OCI-LY1 (cell line): ENCODE measurements around the gene BTLA.

Source experiments
- H2AFZ ChIP-seq: fragments of 200-600 bp; sonication (generic), shearing (Covaris generic); 2 replicates; pipeline ENCODE4 v1.6.0; 2014; ENCODE audit warnings: antibody characterized with exemption, mild to moderate bottlenecking, low read length
- H3F3A ChIP-seq: fragments of 200-600 bp; sonication (generic), shearing (Covaris generic); 2 replicates; pipeline ENCODE4 v1.6.0; 2014; ENCODE audit warnings: mild to moderate bottlenecking, antibody characterized with exemption, low read length, moderate library complexity; ENCODE audit not compliant: insufficient read depth
- H3K27ac ChIP-seq: fragments of 200-600 bp; sonication (generic); 2 replicates; pipeline ENCODE4 v1.5.1; 2014; ENCODE audit warnings: low read length, mixed run types, mild to moderate bottlenecking, low read depth; ENCODE audit not compliant: poor library complexity, severe bottlenecking
- H3K27me3 ChIP-seq: fragments of 200-600 bp; sonication (generic); 2 replicates; pipeline ENCODE4 v1.6.0; 2014; ENCODE audit warnings: antibody characterized with exemption, mild to moderate bottlenecking, low read length, moderate library complexity; ENCODE audit not compliant: insufficient read depth
- H3K36me3 ChIP-seq: fragments of 200-600 bp; sonication (generic); 2 replicates; pipeline ENCODE4 v1.6.1; 2014; ENCODE audit warnings: mild to moderate bottlenecking, antibody characterized with exemption, low read length, moderate library complexity, mixed read lengths; ENCODE audit not compliant: insufficient read depth
- H3K4me1 ChIP-seq: fragments of 200-600 bp; sonication (generic); 2 replicates; pipeline ENCODE4 v1.5.1; 2014; ENCODE audit warnings: mild to moderate bottlenecking, low read length, moderate library complexity; ENCODE audit not compliant: insufficient read depth, severe bottlenecking
- H3K4me2 ChIP-seq: fragments of 200-600 bp; sonication (generic), shearing (Covaris generic); 2 replicates; pipeline ENCODE4 v1.6.1; 2014; ENCODE audit warnings: low read length
- H3K4me3 ChIP-seq: fragments of 200-600 bp; sonication (generic); 2 replicates; pipeline ENCODE4 v1.5.1; 2014; ENCODE audit warnings: low read length, low read depth, mild to moderate bottlenecking, mixed read lengths; ENCODE audit not compliant: poor library complexity, severe bottlenecking
- H3K79me2 ChIP-seq: fragments of 200-600 bp; shearing (Covaris generic); 2 replicates; pipeline ENCODE4 v1.6.1; 2016; ENCODE audit warnings: mixed run types, low read length, mixed read lengths; ENCODE audit not compliant: insufficient read depth
- H3K9ac ChIP-seq: fragments of 200-600 bp; sonication (generic), shearing (Covaris generic); 2 replicates; pipeline ENCODE4 v1.6.1; 2014; ENCODE audit warnings: mild to moderate bottlenecking, low read length, mixed read lengths
- H3K9me2 ChIP-seq: fragments of 200-600 bp; sonication (generic), shearing (Covaris generic); 2 replicates; pipeline ENCODE4 v1.6.1; 2014; ENCODE audit warnings: low read depth, mild to moderate bottlenecking, low read length, mixed read lengths
- H3K9me3 ChIP-seq: fragments of 200-600 bp; shearing (Covaris generic); 2 replicates; pipeline ENCODE4 v1.6.1; 2014; ENCODE audit warnings: low read length, mixed read lengths
- H4K20me1 ChIP-seq: fragments of 200-600 bp; sonication (generic), shearing (Covaris generic); 2 replicates; pipeline ENCODE4 v1.6.0; 2016; ENCODE audit warnings: mild to moderate bottlenecking, low read length; ENCODE audit not compliant: insufficient read depth
- EZH2 ChIP-seq: fragments of 200-600 bp; sonication (generic), shearing (Covaris generic); IDR thresholded peaks from 2 replicates; pipeline ENCODE4 v1.8.0; 2017; ENCODE audit warnings: borderline replicate concordance, mixed run types, mild to moderate bottlenecking, antibody characterized with exemption, low read length, moderate library complexity, mixed read lengths
- TF ChIP-seq, protein P1 (sequence below): fragments of 200-600 bp; sonication (generic), shearing (Covaris generic); IDR thresholded peaks from 2 replicates; pipeline ENCODE4 v1.5.1; 2017; ENCODE audit warnings: mild to moderate bottlenecking, antibody characterized with exemption, low read length, moderate library complexity, mixed read lengths

Gene BTLA

DNA sequence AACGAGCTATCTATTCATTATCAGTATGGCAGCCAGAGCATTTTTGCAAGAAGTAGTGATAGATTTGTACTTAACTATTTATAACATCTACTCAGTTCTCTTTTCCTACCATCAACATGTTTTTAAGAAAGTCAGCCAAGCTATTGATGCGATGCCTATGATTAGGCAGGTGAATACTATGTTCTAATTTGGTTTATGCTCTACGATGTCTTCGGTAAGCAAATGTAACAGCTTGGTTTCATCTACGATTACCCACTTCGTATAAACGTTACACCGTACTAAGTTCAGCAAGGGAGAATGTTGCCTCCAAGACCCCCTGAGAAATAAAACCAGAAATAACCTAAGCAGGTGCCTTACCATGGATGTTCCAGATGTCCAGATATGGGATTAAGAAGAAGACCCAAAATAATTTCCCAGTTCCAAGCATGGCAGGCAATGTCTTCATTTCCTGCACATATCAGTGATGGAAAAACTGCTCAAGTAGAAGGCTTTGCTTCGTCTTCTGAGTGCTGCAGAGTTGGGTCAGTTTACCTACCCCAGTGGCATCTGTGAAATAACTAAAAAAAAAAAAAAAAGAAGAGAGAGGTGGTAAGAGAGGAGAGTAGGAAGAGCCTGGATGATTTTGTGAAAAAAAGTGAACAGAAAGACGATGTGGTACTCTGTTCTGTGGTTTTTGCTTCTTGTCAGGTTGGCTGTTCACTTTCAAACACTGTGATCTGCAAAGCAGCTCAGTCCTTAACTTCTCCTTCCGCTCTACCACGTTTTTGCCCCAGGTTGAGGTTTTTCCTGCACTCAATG, at the start of gene BTLA:
BTLA (minus strand) TSS at position 559 of the 798 bp plus-strand sequence; CDS start at position 445, 114 bp downstream.
- Histone ChIP-seq H4K20me1 (no peaks in the 10 kb centered on the region), H3K9me3 (no peaks in the 10 kb centered on the region), H2AFZ (peak within 1 kb of the TSS; percentile 94), H3K27me3 (no peaks in the 10 kb centered on the region), H3F3A (no peaks in the 10 kb centered on the region), H3K36me3 (no peaks in the 10 kb centered on the region), H3K4me1 (peaks cover 42% of the 10 kb centered on the region), H3K27ac (peak within 1 kb of the TSS; percentile 76), H3K9ac (peak within 1 kb of the TSS; percentile 68), H3K79me2 (no peaks in the 10 kb centered on the region), H3K9me2 (no peaks in the 10 kb centered on the region), H3K4me2 (peak within 1 kb of the TSS; percentile 87), H3K4me3 (peak within 1 kb of the TSS; percentile 66)
- TF ChIP-seq, protein P1, sequence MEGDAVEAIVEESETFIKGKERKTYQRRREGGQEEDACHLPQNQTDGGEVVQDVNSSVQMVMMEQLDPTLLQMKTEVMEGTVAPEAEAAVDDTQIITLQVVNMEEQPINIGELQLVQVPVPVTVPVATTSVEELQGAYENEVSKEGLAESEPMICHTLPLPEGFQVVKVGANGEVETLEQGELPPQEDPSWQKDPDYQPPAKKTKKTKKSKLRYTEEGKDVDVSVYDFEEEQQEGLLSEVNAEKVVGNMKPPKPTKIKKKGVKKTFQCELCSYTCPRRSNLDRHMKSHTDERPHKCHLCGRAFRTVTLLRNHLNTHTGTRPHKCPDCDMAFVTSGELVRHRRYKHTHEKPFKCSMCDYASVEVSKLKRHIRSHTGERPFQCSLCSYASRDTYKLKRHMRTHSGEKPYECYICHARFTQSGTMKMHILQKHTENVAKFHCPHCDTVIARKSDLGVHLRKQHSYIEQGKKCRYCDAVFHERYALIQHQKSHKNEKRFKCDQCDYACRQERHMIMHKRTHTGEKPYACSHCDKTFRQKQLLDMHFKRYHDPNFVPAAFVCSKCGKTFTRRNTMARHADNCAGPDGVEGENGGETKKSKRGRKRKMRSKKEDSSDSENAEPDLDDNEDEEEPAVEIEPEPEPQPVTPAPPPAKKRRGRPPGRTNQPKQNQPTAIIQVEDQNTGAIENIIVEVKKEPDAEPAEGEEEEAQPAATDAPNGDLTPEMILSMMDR = no peak
- TF ChIP-seq EZH2 = no peak

DNA sequence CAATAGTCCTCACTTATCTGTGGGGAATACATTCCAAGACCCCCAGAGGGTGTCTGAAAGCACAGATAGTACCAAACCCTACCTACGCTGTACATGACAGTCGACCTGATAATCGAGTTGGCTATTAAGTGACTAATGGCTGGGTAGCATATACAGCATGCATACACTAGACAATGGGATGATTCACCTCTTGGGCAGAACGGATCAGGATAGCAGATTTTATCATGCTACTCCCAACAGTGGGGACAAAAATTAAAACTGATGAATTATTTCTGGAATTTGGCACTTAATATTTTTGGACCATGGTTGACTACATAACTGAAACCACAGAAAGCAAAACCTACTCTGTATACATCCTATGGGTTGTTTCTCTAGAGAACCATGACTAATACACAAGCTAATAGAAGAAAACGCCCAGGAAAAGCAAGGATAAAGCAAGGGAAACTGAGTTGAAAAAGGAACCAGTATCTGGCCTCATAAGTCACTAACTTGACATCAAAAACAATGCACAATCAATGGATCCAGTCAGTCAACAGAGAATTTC, 47.0 kb upstream of the BTLA start:
- Histone ChIP-seq H2AFZ (no peak overlapping the region), H3K27ac (no peak overlapping the region), H3K27me3 (no peaks in the 10 kb centered on the region), H3K36me3 (peaks cover 99% of the 10 kb centered on the region), H3F3A (no peaks in the 10 kb centered on the region), H3K4me3 (no peak overlapping the region), H3K79me2 (peaks cover 6% of the 10 kb centered on the region), H3K4me2 (no peak overlapping the region), H3K4me1 (no peaks in the 10 kb centered on the region), H3K9me2 (no peaks in the 10 kb centered on the region), H3K9me3 (no peaks in the 10 kb centered on the region), H4K20me1 (no peaks in the 10 kb centered on the region), H3K9ac (no peak overlapping the region)
- no peak for TF ChIP-seq EZH2
- TF ChIP-seq, protein P1 = no peak

GRCh38 chr3:112539825-112540650, 40.8 kb upstream of the BTLA start:
- H3K27ac ChIP-seq = no peak overlapping the region
- no peaks in the 10 kb centered on the region for H3K9me3 ChIP-seq
- no peak overlapping the region for H2AFZ ChIP-seq
- H3K9ac ChIP-seq = no peak overlapping the region
- H3K9me2 ChIP-seq = no peaks in the 10 kb centered on the region
- H3F3A ChIP-seq = no peaks in the 10 kb centered on the region; the same call in 1 of the 2 replicates
- no peaks in the 10 kb centered on the region for H3K27me3 ChIP-seq
- no peaks in the 10 kb centered on the region; the same call in 1 of the 2 replicates for H3K79me2 ChIP-seq
- H3K36me3 ChIP-seq = peaks cover 90% of the 10 kb centered on the region
- no peaks in the 10 kb centered on the region for H3K4me1 ChIP-seq
- H3K4me3 ChIP-seq = no peak overlapping the region
- TF ChIP-seq, protein P1 = no peak
- TF ChIP-seq EZH2 = no peak
- no peaks in the 10 kb centered on the region for H4K20me1 ChIP-seq
- H3K4me2 ChIP-seq = no peak overlapping the region
